ENCODE measurements around the gene PARP9. TPM values are rescaled to one million over a fixed set of nuclear protein-coding genes. Genes with fewer than 3 reads are reported as not detected.
"Not testable (repeated sequence)": the region's sequence is repeated elsewhere in the genome, so short reads cannot be mapped to it uniquely, and the experiment has no call there.

Gene PARP9
- total RNA-seq, 1 donor from 2014 or later: 8.1 TPM

DNA sequence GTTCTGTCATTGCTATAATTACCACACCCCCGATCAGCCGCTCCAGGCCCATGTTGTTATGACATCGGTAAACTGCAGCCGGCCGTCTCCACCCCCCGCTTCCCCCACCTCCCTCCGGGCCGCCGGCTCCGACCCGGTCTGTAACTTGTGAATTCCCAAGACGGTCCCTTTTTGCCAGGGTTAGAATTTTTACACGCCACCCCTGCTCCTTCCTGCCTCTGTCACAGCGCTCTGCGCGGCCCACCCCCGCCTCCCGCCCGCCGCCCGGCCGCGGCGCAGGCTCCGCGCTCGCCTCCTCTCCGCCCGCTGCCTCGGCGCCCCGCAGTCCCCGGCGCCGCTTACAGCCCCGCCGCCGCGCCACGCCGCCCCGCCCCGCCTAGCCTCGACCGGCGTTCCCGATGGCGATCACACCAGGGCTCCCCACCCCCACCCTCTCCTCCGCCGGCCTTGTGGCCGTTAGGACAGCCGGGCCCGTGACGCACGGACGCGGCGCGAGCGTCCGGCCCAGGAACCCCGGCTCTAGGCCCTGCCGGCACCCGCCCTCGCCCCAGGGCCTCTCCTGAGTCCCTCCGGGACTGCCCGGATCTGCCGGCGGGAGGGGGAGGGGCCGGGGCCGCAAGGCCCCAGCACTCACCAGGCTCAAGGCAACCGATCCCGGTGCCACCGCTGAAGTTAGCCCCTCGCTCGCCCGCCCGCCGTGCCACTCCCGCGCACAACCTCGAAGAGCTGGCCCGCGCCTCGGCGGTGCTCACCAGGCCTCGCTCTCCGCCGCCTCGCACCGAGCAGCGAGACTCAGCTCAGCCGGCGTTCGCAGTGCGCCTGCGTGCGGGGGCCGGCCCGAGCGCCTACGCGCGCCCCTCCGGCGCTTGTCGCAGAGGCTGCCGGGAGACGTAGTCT lies 49.7 kb downstream of the PARP9 start, which contains the start of gene KPNA1:
Gene KPNA1, minus strand, starts transcription at position 817 of the 897 bp plus-strand sequence. CDS start 18,374 bp downstream, outside the sequence.
- Histone ChIP-seq H3K4me3 (peak within 1 kb of the TSS; percentile 77 to 97), H3K27me3 (no peaks in the 10 kb centered on the region), H3K9me3 (no peaks in the 10 kb centered on the region), H3K27ac (peak within 1 kb of the TSS; percentile 92 to 98), H3K36me3 (no peaks in the 10 kb centered on the region), H3K4me1 (peaks cover 6 to 21% of the 10 kb centered on the region in 2 donors)
- peak; percentile 46 to 91 for DNase-seq (ENCODE audit: low spot score in 2 of 2)
- intact Hi-C loops (cut with DNase I): loop anchor here (1.0 to 10.0 kb wide), 6 partner anchors 50 to 760 kb away; partner anchors contain the start of genes DTX3L, FAM162A, HSPBAP1 and MIX23
- no peak for TF ChIP-seq CTCF (IDR thresholded peaks at IDR 0.05)

DNA sequence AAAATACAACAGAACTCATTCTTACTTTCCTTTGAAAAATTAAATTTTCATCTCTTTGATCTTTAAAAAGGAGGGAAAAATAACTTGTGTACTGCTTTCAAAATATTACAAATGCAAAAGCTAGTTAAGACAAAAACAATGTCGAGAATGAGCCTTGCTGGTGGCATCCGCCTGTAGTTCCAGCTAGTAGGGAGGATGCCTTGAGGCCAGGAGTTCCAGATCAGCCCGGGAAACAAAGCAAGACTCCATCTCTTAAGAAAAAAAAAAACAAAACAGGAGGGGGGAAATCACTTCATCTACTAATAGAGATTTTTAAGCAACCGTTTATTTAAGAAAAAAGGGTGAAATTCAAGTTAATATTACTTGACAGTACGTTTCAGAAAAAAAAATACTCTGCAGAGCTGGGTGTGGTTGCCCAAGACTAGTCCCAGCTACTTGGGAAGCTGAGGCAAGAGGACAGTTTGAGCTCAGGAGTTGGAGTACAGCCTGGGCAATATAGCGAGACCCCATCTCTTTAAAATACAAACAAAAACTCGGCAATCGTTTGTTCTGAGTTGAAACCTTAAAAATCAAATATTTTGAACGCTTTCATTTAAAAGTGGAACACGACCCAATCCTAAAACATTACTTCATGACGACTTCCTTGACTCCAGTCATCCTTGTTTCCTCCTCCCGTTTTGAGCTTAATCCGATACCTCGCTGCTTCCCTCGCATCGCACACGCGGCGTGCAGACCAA lies 50.5 kb downstream of the PARP9 start:
- H3K9me3 ChIP-seq: no peaks in the 10 kb centered on the region
- intact Hi-C loops (cut with DNase I): loop anchor here (1.0 to 10.0 kb wide), 5 partner anchors 54 to 759 kb away; partner anchors contain the start of genes FAM162A, HSPBAP1, MIX23 and WDR5B
- H3K27ac ChIP-seq: peak overlapping the region; percentile 92 to 98
- DNase-seq (ENCODE audit: low spot score in 2 of 2): no peak
- H3K27me3 ChIP-seq: no peaks in the 10 kb centered on the region
- H3K36me3 ChIP-seq: no peaks in the 10 kb centered on the region
- H3K4me3 ChIP-seq: peak overlapping the region; percentile 77 to 97
- no peak for TF ChIP-seq CTCF (IDR thresholded peaks at IDR 0.05)
- peaks cover 6 to 27% of the 10 kb centered on the region in 2 donors for H3K4me1 ChIP-seq

DNA sequence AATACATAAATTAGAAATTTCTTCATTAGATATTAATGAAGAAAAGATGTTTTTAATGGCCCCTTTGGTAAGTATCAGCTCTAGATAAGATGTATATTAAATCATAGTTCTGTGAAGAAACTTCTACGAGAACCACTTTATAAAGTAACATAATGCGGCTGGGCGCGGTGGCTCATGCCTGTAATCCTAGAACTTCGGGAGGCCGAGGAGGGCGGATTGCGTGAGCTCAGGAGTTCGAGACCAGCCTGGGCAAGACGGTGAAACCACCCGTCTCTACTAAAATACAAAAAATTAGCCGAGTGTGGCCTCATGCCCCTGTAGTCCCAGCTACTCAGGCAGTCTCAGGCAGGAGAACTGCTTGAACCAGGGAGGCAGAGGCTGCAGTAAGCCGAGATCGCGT lies 51.8 kb downstream of the PARP9 start:
- DNase-seq (ENCODE audit: low spot score in 2 of 2): no peak
- intact Hi-C loops (cut with DNase I): loop anchor here (5.0 to 10.0 kb wide), 3 partner anchors 127 to 757 kb away; partner anchors contain the start of genes FAM162A, HSPBAP1 and MIX23
- H3K27ac ChIP-seq: peak overlapping the region in 1 of 2 donors; percentile 92
- H3K4me3 ChIP-seq: no peak overlapping the region
- peaks cover 6 to 30% of the 10 kb centered on the region in 2 donors for H3K4me1 ChIP-seq
- no peak for TF ChIP-seq CTCF (IDR thresholded peaks at IDR 0.05)
- H3K27me3 ChIP-seq: no peaks in the 10 kb centered on the region
- no peaks in the 10 kb centered on the region for H3K36me3 ChIP-seq
- no peaks in the 10 kb centered on the region for H3K9me3 ChIP-seq

- TF ChIP-seq CTCF (IDR thresholded peaks at IDR 0.05): no peak
- Histone ChIP-seq H3K4me1 (peaks cover 6 to 30% of the 10 kb centered on the region in 2 donors), H3K9me3 (no peaks in the 10 kb centered on the region), H3K36me3 (no peaks in the 10 kb centered on the region), H3K4me3 (no peak overlapping the region), H3K27ac (no peak overlapping the region), H3K27me3 (no peaks in the 10 kb centered on the region)
- intact Hi-C loops (cut with DNase I): loop anchor here (5.0 to 10.0 kb wide), 3 partner anchors 126 to 756 kb away; partner anchors contain the start of genes FAM162A, HSPBAP1 and MIX23
- DNase-seq (ENCODE audit: low spot score in 2 of 2): no peak
Observed at GRCh38 chr3:122510878-122511535, 53.1 kb downstream of the PARP9 start.

GRCh38 chr3:122508944-122509343 lies 55.2 kb downstream of the PARP9 start:
- H3K27me3 ChIP-seq; H3K9me3 ChIP-seq; H3K4me3 ChIP-seq; H3K36me3 ChIP-seq; intact Hi-C loops (cut with DNase I): not testable (repeated sequence)
- H3K4me1 ChIP-seq: peaks cover 6 to 27% of the 10 kb centered on the region in 2 donors
- DNase-seq (ENCODE audit: low spot score in 2 of 2): peak; percentile 23 to 69
- peak overlapping the region; percentile 53 for H3K27ac ChIP-seq
